Trophoblast cell (in vitro differentiated cells and primary cell): Measurements from ENCODE around the gene NPTN.

Experiments used
- DNase-seq, 2 donors: peaks; one replicate each; pipeline ENCODE4 v3.0.0-alpha.2; 2016
- H2AFZ ChIP-seq: 2 replicates; pipeline ENCODE4 v1.6.1; 2013; ENCODE audit warnings: low read length, moderate library complexity, mild to moderate bottlenecking; ENCODE audit not compliant: insufficient read depth, poor library complexity
- H2AK5ac ChIP-seq: 2 replicates; pipeline ENCODE4 v1.6.1; 2013; ENCODE audit warnings: mild to moderate bottlenecking, low read length
- H2BK120ac ChIP-seq: 2 replicates; pipeline ENCODE4 v1.6.1; 2013; ENCODE audit warnings: low read length, mild to moderate bottlenecking, moderate library complexity; ENCODE audit not compliant: insufficient read depth, poor library complexity
- H2BK12ac ChIP-seq: 2 replicates; pipeline ENCODE4 v1.6.1; 2013; ENCODE audit warnings: mild to moderate bottlenecking, low read length, moderate library complexity
- H2BK5ac ChIP-seq: 2 replicates; pipeline ENCODE4 v1.6.1; 2013; ENCODE audit warnings: low read length, low read depth, moderate library complexity, mild to moderate bottlenecking; ENCODE audit not compliant: poor library complexity
- H3K14ac ChIP-seq: 2 replicates; pipeline ENCODE4 v1.6.1; 2013; ENCODE audit warnings: mild to moderate bottlenecking, low read length
- H3K18ac ChIP-seq: 2 replicates; pipeline ENCODE4 v1.6.1; 2013; ENCODE audit warnings: mild to moderate bottlenecking, low read length
- H3K23ac ChIP-seq: 2 replicates; pipeline ENCODE4 v1.6.1; 2013; ENCODE audit warnings: low read length
- H3K27ac ChIP-seq: 2 replicates; pipeline ENCODE4 v1.5.1; 2013; ENCODE audit warnings: low read depth, mild to moderate bottlenecking, inconsistent platforms, low read length, moderate library complexity
- H3K27me3 ChIP-seq: 2 replicates; pipeline ENCODE4 v1.6.1; 2013; ENCODE audit warnings: inconsistent platforms, mild to moderate bottlenecking, low read length, moderate library complexity; ENCODE audit not compliant: insufficient read depth
- H3K36me3 ChIP-seq, 2 experiments: 1 replicate in 1 of 2; 2 replicates in 1 of 2; pipeline ENCODE4 v1.6.1; 2013; ENCODE audit warnings: low read length in 2 of 2, mild to moderate bottlenecking in 2 of 2, moderate library complexity in 1 of 2; ENCODE audit not compliant: insufficient read depth in 2 of 2, control insufficient read depth in 1 of 2
- H3K4ac ChIP-seq: 2 replicates; pipeline ENCODE4 v1.6.1; 2013; ENCODE audit warnings: low read depth, mild to moderate bottlenecking, low read length, moderate library complexity
- H3K4me1 ChIP-seq, 2 experiments: 1 replicate in 1 of 2; 2 replicates in 1 of 2; pipeline ENCODE4 v1.6.1; 2013; ENCODE audit warnings: low read length in 2 of 2, mild to moderate bottlenecking in 2 of 2, moderate library complexity in 1 of 2; ENCODE audit not compliant: insufficient read depth in 2 of 2, control insufficient read depth in 1 of 2
- H3K4me2 ChIP-seq: 2 replicates; pipeline ENCODE4 v1.6.1; 2013; ENCODE audit warnings: inconsistent platforms, mild to moderate bottlenecking, low read length, moderate library complexity
- H3K4me3 ChIP-seq: 2 replicates; pipeline ENCODE4 v1.5.1; 2013; ENCODE audit warnings: mild to moderate bottlenecking, low read depth, low read length, inconsistent platforms
- H3K79me1 ChIP-seq: one replicate; pipeline ENCODE4 v1.6.1; 2013; ENCODE audit warnings: low read length
- H3K79me2 ChIP-seq: 2 replicates; pipeline ENCODE4 v1.6.1; 2013; ENCODE audit warnings: low read length, mild to moderate bottlenecking; ENCODE audit not compliant: control insufficient read depth, insufficient read depth, poor library complexity
- H3K9ac ChIP-seq: 2 replicates; pipeline ENCODE4 v1.6.1; 2013; ENCODE audit warnings: mild to moderate bottlenecking, low read length
- H3K9me3 ChIP-seq: 2 replicates; pipeline ENCODE4 v1.6.1; 2013; ENCODE audit warnings: low read depth, mild to moderate bottlenecking, control low read depth, inconsistent platforms, low read length; ENCODE audit not compliant: insufficient read depth
- H4K12ac ChIP-seq: 2 replicates; pipeline ENCODE4 v1.6.1; 2013; ENCODE audit warnings: low read depth, mild to moderate bottlenecking, low read length, moderate library complexity
- H4K8ac ChIP-seq: 2 replicates; pipeline ENCODE4 v1.6.1; 2013; ENCODE audit warnings: low read depth, mild to moderate bottlenecking, low read length, moderate library complexity
- H4K91ac ChIP-seq: one replicate; pipeline ENCODE4 v1.6.1; 2013; ENCODE audit warnings: low read depth, mild to moderate bottlenecking, low read length, moderate library complexity
- WGBS: extraction: QIAGEN DNeasy Blood & Tissue Kit; methylation state at CpG from one replicate; pipeline ENCODE4 v1.1.7; 2013; ENCODE audit warnings: missing lambda C conversion rate; ENCODE audit not compliant: insufficient read length, insufficient coverage; ENCODE audit errors: extremely low coverage; 5-methylcytosine and 5-hydroxymethylcytosine counted together

NPTN gene

DNA sequence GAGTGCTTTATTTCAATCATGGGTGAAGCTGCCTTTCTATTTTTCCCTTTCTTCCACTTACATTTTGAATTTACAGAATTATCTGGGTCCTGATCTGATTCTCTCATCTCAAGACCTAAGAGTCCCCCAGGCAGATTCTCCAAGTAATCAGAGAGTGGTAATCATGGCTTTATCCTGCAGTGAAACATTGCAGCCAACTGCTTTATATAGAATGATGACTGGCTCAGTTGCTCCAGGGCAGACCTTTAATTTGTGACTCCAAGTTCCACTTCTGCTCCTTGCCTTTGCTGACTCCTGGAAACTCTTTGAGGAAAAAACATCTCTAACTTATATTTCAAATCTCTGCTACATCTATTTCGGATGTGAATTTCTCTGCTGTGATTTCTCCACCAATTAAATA is 25.5 kb upstream of the NPTN start:
- Histone ChIP-seq H3K9ac (no peak overlapping the region), H3K4me1 (no peaks in the 10 kb centered on the region), H4K12ac (no peak overlapping the region), H2AFZ (no peak overlapping the region), H3K27ac (no peak overlapping the region), H2BK5ac (no peak overlapping the region), H3K23ac (no peak overlapping the region), H3K4ac (no peak overlapping the region), H3K4me3 (no peak overlapping the region), H4K91ac (no peak overlapping the region), H2AK5ac (no peak overlapping the region), H3K79me2 (no peaks in the 10 kb centered on the region), H3K14ac (no peak overlapping the region), H2BK120ac (no peak overlapping the region), H2BK12ac (no peak overlapping the region), H3K79me1 (no peaks in the 10 kb centered on the region), H3K4me2 (no peak overlapping the region), H3K27me3 (no peaks in the 10 kb centered on the region), H3K9me3 (peaks cover 3% of the 10 kb centered on the region), H3K18ac (no peak overlapping the region), H3K36me3 (no peaks in the 10 kb centered on the region), H4K8ac (no peak overlapping the region)
- no CpG with 5 or more reads among the region's 1 CpG for WGBS
- no peak for DNase-seq

DNA sequence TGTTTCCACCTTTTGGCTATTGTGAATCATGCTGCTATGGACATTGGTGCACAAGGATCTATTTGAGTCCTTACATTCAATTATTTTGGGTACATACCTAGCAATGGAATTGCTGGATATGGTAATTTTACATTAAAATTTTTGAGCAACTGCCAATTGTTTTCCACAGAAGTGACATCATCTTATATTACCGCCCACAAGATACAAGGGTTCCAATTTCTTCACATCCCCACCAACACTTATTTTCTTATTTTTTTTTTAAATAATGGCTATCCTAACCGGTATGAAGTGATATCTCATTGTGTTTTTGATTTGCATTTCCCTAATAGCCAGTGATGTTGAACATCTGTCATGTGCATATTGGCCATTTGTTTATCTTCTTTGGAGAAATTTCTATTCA is 22.5 kb upstream of the NPTN start:
- no peak overlapping the region for H3K27ac ChIP-seq
- WGBS, result no CpG with 5 or more reads among the region's 2 CpGs

DNA sequence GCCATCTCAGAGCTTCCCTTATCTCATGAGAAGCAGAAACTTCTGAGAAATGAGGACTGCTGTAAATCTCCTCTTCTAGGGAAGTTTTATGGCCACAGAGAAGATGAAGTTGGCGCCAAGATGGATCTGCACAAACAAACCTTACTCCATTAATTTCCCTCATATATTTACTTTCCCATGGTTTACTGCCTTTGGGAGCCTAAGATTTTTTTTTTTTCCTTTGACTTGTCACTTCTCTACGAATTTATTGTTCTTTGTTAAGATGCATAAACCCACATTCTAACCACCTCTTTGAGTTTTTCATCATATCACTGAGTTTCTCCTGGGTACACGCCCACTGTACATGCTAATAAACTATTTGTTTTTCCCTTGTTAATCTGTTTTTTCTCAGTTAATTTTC is 21.5 kb upstream of the NPTN start:
- H2BK12ac ChIP-seq, result no peak overlapping the region
- no peak overlapping the region for H2BK120ac ChIP-seq
- H3K79me1 ChIP-seq, result no peaks in the 10 kb centered on the region
- H4K12ac ChIP-seq, result no peak overlapping the region
- no peak overlapping the region for H3K9ac ChIP-seq
- no peak overlapping the region for H4K91ac ChIP-seq
- H3K79me2 ChIP-seq, result no peaks in the 10 kb centered on the region
- no peaks in the 10 kb centered on the region for H3K4me1 ChIP-seq
- no peak overlapping the region for H3K4me3 ChIP-seq
- H3K4ac ChIP-seq, result no peak overlapping the region
- no peak overlapping the region for H2AK5ac ChIP-seq
- no peaks in the 10 kb centered on the region for H3K27me3 ChIP-seq
- H3K23ac ChIP-seq, result no peak overlapping the region
- H3K4me2 ChIP-seq, result no peak overlapping the region
- no peak overlapping the region for H3K14ac ChIP-seq
- no peak overlapping the region for H3K18ac ChIP-seq
- no peak for DNase-seq
- no peaks in the 10 kb centered on the region for H3K36me3 ChIP-seq
- H3K9me3 ChIP-seq, result no peaks in the 10 kb centered on the region
- no peak overlapping the region for H4K8ac ChIP-seq
- no CpG with 5 or more reads among the region's 3 CpGs for WGBS
- H2BK5ac ChIP-seq, result no peak overlapping the region
- no peak overlapping the region for H3K27ac ChIP-seq
- no peak overlapping the region for H2AFZ ChIP-seq

More for the DNA sequence above, 22.5 kb upstream of the NPTN start:
- Histone ChIP-seq H3K79me2 (no peaks in the 10 kb centered on the region), H2BK12ac (no peak overlapping the region), H2AFZ (no peak overlapping the region), H3K18ac (no peak overlapping the region), H3K4ac (no peak overlapping the region), H3K14ac (no peak overlapping the region), H3K23ac (no peak overlapping the region), H3K9ac (no peak overlapping the region), H2BK120ac (no peak overlapping the region), H4K91ac (no peak overlapping the region), H3K79me1 (no peaks in the 10 kb centered on the region), H3K27me3 (no peaks in the 10 kb centered on the region), H3K4me2 (no peak overlapping the region), H2AK5ac (no peak overlapping the region), H3K4me3 (no peak overlapping the region), H4K12ac (no peak overlapping the region), H2BK5ac (no peak overlapping the region), H3K36me3 (no peaks in the 10 kb centered on the region), H3K9me3 (no peaks in the 10 kb centered on the region), H3K4me1 (no peaks in the 10 kb centered on the region), H4K8ac (no peak overlapping the region)
- DNase-seq, result no peak

DNA sequence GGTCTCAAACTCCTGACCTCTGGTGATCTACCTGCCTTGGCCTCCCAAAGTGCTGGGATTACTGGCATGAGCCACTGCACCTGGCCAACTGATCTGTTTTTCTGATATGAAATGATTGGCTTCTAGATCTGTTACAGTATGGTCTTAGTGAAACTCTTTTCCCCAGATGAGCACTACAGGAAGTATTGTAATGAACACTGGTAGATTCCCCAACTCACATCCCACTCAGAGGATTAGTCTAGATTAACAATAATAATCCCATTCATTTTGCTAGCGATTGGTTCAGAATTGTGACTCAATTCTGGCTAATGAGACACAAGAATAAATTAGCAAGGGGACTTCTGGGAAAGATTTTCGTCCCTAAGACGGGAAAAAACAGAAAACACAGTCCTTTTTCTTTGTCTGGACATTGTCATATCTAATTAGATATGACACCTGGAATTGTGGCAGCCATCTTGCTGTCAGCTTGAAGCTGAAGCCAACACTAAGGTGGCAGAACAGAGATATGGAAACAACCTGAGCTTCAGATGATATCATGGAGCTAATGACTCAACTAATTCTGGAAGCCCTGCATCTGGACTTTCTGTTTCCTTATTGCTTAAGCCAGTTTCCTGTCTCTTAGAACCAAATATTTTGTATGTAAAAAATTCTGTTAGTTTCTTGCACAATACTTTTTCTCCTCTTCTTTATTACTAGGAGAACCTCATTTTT is 17.4 kb upstream of the NPTN start:
- no peaks in the 10 kb centered on the region for H3K79me1 ChIP-seq

More for the DNA sequence above, 17.4 kb upstream of the NPTN start:
- Histone ChIP-seq H2AK5ac (no peak overlapping the region), H3K4me1 (peaks cover 3 to 4% of the 10 kb centered on the region in 2 experiments), H4K8ac (no peak overlapping the region), H3K79me2 (no peaks in the 10 kb centered on the region), H2BK5ac (no peak overlapping the region), H4K91ac (no peak overlapping the region), H2AFZ (no peak overlapping the region), H3K36me3 (no peaks in the 10 kb centered on the region), H3K4me2 (no peak overlapping the region), H3K9me3 (no peaks in the 10 kb centered on the region), H3K9ac (no peak overlapping the region), H3K27ac (no peak overlapping the region), H3K14ac (no peak overlapping the region), H3K4me3 (no peak overlapping the region), H4K12ac (no peak overlapping the region), H3K4ac (no peak overlapping the region), H3K23ac (no peak overlapping the region), H2BK12ac (no peak overlapping the region), H2BK120ac (no peak overlapping the region), H3K27me3 (no peaks in the 10 kb centered on the region), H3K18ac (no peak overlapping the region)
- DNase-seq, result peak; percentile 58 to 88
- no CpG with 5 or more reads among the region's 3 CpGs for WGBS
